Testis (tissue), 2 donors: ENCODE measurements around the gene ADM5.

ENCODE experiments used
- CTCF ChIP-seq, 3 experiments: fragments of 450-650 bp in 2 of 3; fragments of 200-600 bp in 1 of 3; sonication (generic) in 1 of 3; IDR thresholded peaks; one replicate each; pipeline ENCODE4 v1.5.1; 2016 to 2019; ENCODE audit warnings: antibody characterized with exemption in 3 of 3, mild to moderate bottlenecking in 2 of 3, moderate library complexity in 1 of 3
- POLR2A ChIP-seq: fragments of 450-650 bp; IDR thresholded peaks from one replicate; pipeline ENCODE4 v1.6.1; 2017; ENCODE audit warnings: antibody characterized with exemption, mild to moderate bottlenecking, moderate library complexity

- TF ChIP-seq CTCF (IDR thresholded peaks at IDR 0.05): no peak
- TF ChIP-seq POLR2A: no peak
Measured at GRCh38 chr19:49645995-49646394, 43.4 kb upstream of the ADM5 start.
